CMK (cell line): ENCODE results near the gene FAM32A.

Experiments used
- DNase-seq: peaks from one replicate; pipeline ENCODE4 v3.0.0-alpha.2; 2010; ENCODE audit warnings: low read depth

FAM32A gene

GRCh38 chr19:16225279-16226183, 40.3 kb downstream of the FAM32A start:
- DNase-seq, result no peak

GRCh38 chr19:16226184-16226591, 41.0 kb downstream of the FAM32A start:
- DNase-seq, result no peak

GRCh38 chr19:16226878-16227836, 41.9 kb downstream of the FAM32A start:
- no peak for DNase-seq

GRCh38 chr19:16227837-16228636, 42.8 kb downstream of the FAM32A start:
- no peak for DNase-seq

GRCh38 chr19:16228637-16229321, 43.6 kb downstream of the FAM32A start:
- no peak for DNase-seq

GRCh38 chr19:16229322-16229641, 44.1 kb downstream of the FAM32A start:
- no peak for DNase-seq

- DNase-seq, result no peak
Observed at GRCh38 chr19:16232127-16232526, 46.9 kb downstream of the FAM32A start.

- no peak for DNase-seq
Observed at GRCh38 chr19:16232568-16232967, 47.4 kb downstream of the FAM32A start.

GRCh38 chr19:16233081-16233776, 48.0 kb downstream of the FAM32A start:
- no peak for DNase-seq

- no peak for DNase-seq
Observed at GRCh38 chr19:16233836-16234551, 48.8 kb downstream of the FAM32A start.

- no peak for DNase-seq
Observed at GRCh38 chr19:16234552-16235445, 49.6 kb downstream of the FAM32A start.

GRCh38 chr19:16235811-16236652, 50.8 kb downstream of the FAM32A start:
- DNase-seq, result no peak
